H9 (cell line): Measurements from ENCODE around the gene ZFY. TPM values are rescaled to one million over a fixed set of nuclear protein-coding genes. Genes with fewer than 3 reads are reported as not detected.

Source experiments
- DNase-seq: peaks from one replicate; pipeline ENCODE4 v3.0.0-alpha.2; 2017
- H2AFZ ChIP-seq: one replicate; pipeline ENCODE4 v1.6.1; 2013; ENCODE audit warnings: mild to moderate bottlenecking, low read length, control low read depth, moderate library complexity
- H2AK5ac ChIP-seq: 2 replicates; pipeline ENCODE4 v1.6.1; 2013; ENCODE audit warnings: low read length, control low read depth, mixed read lengths; ENCODE audit not compliant: insufficient read length
- H2BK120ac ChIP-seq: one replicate; pipeline ENCODE4 v1.6.1; 2013; ENCODE audit warnings: low read depth, mild to moderate bottlenecking, low read length, control low read depth, inconsistent platforms; ENCODE audit not compliant: poor library complexity, severe bottlenecking
- H2BK12ac ChIP-seq: 2 replicates; pipeline ENCODE4 v1.6.1; 2013; ENCODE audit warnings: low read length, control low read depth, mixed read lengths, low read depth; ENCODE audit not compliant: insufficient read length
- H2BK15ac ChIP-seq: 2 replicates; pipeline ENCODE4 v1.6.1; 2013; ENCODE audit warnings: low read depth, low read length, control low read depth
- H2BK20ac ChIP-seq: one replicate; pipeline ENCODE4 v1.6.1; 2013; ENCODE audit warnings: low read depth, mild to moderate bottlenecking, low read length, control low read depth, inconsistent platforms; ENCODE audit not compliant: poor library complexity, severe bottlenecking
- H2BK5ac ChIP-seq: 2 replicates; pipeline ENCODE4 v1.6.1; 2013; ENCODE audit warnings: low read length, control low read depth, mixed read lengths; ENCODE audit not compliant: insufficient read length
- H3K14ac ChIP-seq: 2 replicates; pipeline ENCODE4 v1.6.1; 2013; ENCODE audit warnings: low read length, control low read depth; ENCODE audit not compliant: insufficient read depth
- H3K18ac ChIP-seq: 2 replicates; pipeline ENCODE4 v1.6.1; 2013; ENCODE audit warnings: low read depth, mild to moderate bottlenecking, mixed read lengths, low read length, control low read depth; ENCODE audit not compliant: insufficient read length
- H3K23ac ChIP-seq: 2 replicates; pipeline ENCODE4 v1.6.1; 2013; ENCODE audit warnings: low read length, control low read depth, mixed read lengths, low read depth; ENCODE audit not compliant: insufficient read length
- H3K23me2 ChIP-seq: 2 replicates; pipeline ENCODE4 v1.6.1; 2013; ENCODE audit warnings: low read depth, mild to moderate bottlenecking, mixed read lengths, low read length, control low read depth; ENCODE audit not compliant: insufficient read length, poor library complexity, severe bottlenecking
- H3K27ac ChIP-seq: 2 replicates; pipeline ENCODE4 v1.5.1; 2013; ENCODE audit warnings: low read length, control low read depth, mixed read lengths, low read depth; ENCODE audit not compliant: insufficient read length
- H3K27me3 ChIP-seq: 2 replicates; pipeline ENCODE4 v1.6.1; 2013; ENCODE audit warnings: low read length, control low read depth, inconsistent platforms; ENCODE audit not compliant: insufficient read depth
- H3K4ac ChIP-seq: 2 replicates; pipeline ENCODE4 v1.6.1; 2013; ENCODE audit warnings: low read depth, mild to moderate bottlenecking, control low read depth, inconsistent platforms, low read length, moderate library complexity
- H3K4me1 ChIP-seq: 2 replicates; pipeline ENCODE4 v1.6.1; 2013; ENCODE audit warnings: low read length, control low read depth, inconsistent platforms; ENCODE audit not compliant: insufficient read depth
- H3K4me2 ChIP-seq: 2 replicates; pipeline ENCODE4 v1.6.1; 2013; ENCODE audit warnings: low read length, control low read depth, mixed read lengths; ENCODE audit not compliant: insufficient read length, insufficient read depth
- H3K56ac ChIP-seq: 2 replicates; pipeline ENCODE4 v1.6.1; 2013; ENCODE audit warnings: low read depth, mild to moderate bottlenecking, mixed read lengths, low read length, control low read depth; ENCODE audit not compliant: insufficient read length
- H3K79me1 ChIP-seq: 2 replicates; pipeline ENCODE4 v1.6.1; 2013; ENCODE audit warnings: low read depth, mild to moderate bottlenecking, moderate library complexity, low read length, control low read depth, inconsistent platforms; ENCODE audit not compliant: insufficient read depth, poor library complexity, severe bottlenecking
- H3K79me2 ChIP-seq: 2 replicates; pipeline ENCODE4 v1.6.1; 2013; ENCODE audit warnings: low read length, control low read depth, inconsistent platforms; ENCODE audit not compliant: insufficient read depth
- H3K9ac ChIP-seq: 2 replicates; pipeline ENCODE4 v1.6.1; 2013; ENCODE audit warnings: low read length, control low read depth, mixed read lengths; ENCODE audit not compliant: insufficient read length; ENCODE audit errors: extremely low read depth
- H3K9me3 ChIP-seq: one replicate; pipeline ENCODE4 v1.6.1; 2013; ENCODE audit warnings: low read depth, low read length, inconsistent platforms; ENCODE audit not compliant: control insufficient read depth
- H3T11ph ChIP-seq: one replicate; pipeline ENCODE4 v1.6.1; 2013; ENCODE audit warnings: mild to moderate bottlenecking, low read length, control low read depth, inconsistent platforms
- H4K20me1 ChIP-seq: one replicate; pipeline ENCODE4 v1.6.1; 2013; ENCODE audit not compliant: control insufficient read depth, insufficient read length, insufficient read depth
- H4K5ac ChIP-seq: 2 replicates; pipeline ENCODE4 v1.6.1; 2013; ENCODE audit warnings: low read depth, mild to moderate bottlenecking, mixed read lengths, low read length, control low read depth; ENCODE audit not compliant: insufficient read length
- H4K8ac ChIP-seq: replicated peaks from 2 replicates; pipeline ENCODE4 v1.6.1; 2013; ENCODE audit warnings: low read length, control low read depth, mixed read lengths, low read depth; ENCODE audit not compliant: insufficient read length
- H4K91ac ChIP-seq: 2 replicates; pipeline ENCODE4 v1.6.1; 2013; ENCODE audit warnings: low read depth, mild to moderate bottlenecking, moderate library complexity, mixed read lengths, low read length, control low read depth; ENCODE audit not compliant: insufficient read length
- H3K27ac Mint-ChIP-seq, 3 experiments: 2 replicates in 2 of 3; 3 replicates in 1 of 3; pipeline ENCODE4 v1.8.0; 2020 to 2021; ENCODE audit warnings: mixed read lengths in 3 of 3, mild to moderate bottlenecking in 1 of 3, moderate library complexity in 1 of 3
- H3K27me3 Mint-ChIP-seq: 2 replicates; pipeline ENCODE4 v1.8.0; 2021; ENCODE audit warnings: low read depth, mild to moderate bottlenecking, moderate library complexity, mixed read lengths
- H3K36me3 Mint-ChIP-seq, 3 experiments: 2 replicates in 2 of 3; 3 replicates in 1 of 3; pipeline ENCODE4 v1.8.0; 2020 to 2021; ENCODE audit warnings: low read depth in 3 of 3, mixed read lengths in 3 of 3; ENCODE audit not compliant: insufficient read depth in 1 of 3
- H3K4me1 Mint-ChIP-seq, 2 experiments: 2 replicates each; pipeline ENCODE4 v1.8.0; 2020; ENCODE audit warnings: mixed read lengths in 2 of 2
- H3K4me3 Mint-ChIP-seq, 2 experiments: 2 replicates in 1 of 2; 3 replicates in 1 of 2; pipeline ENCODE4 v1.8.0; 2020 to 2021; ENCODE audit warnings: mild to moderate bottlenecking in 2 of 2, mixed read lengths in 2 of 2, moderate library complexity in 1 of 2
- H3K9me3 Mint-ChIP-seq, 2 experiments: 2 replicates in 1 of 2; 3 replicates in 1 of 2; pipeline ENCODE4 v1.8.0; 2020; ENCODE audit warnings: mild to moderate bottlenecking in 2 of 2, mixed read lengths in 2 of 2, moderate library complexity in 1 of 2
- CTCF ChIP-seq: fragments of 200-600 bp; sonication (generic); conservative IDR thresholded peaks from 3 replicates; pipeline ENCODE4 v1.8.0; 2021; ENCODE audit warnings: antibody characterized with exemption, mild to moderate bottlenecking
- WGBS: extraction: QIAGEN DNeasy Blood & Tissue Kit; methylation state at CpG from one replicate; pipeline ENCODE4 v1.1.7; 2013; ENCODE audit warnings: missing lambda C conversion rate, low lambda C conversion rate, mixed read lengths; ENCODE audit not compliant: insufficient read length; ENCODE audit errors: extremely low coverage; 5-methylcytosine and 5-hydroxymethylcytosine counted together
- total RNA-seq: library from RNA; stranded (reverse); gene quantifications from 2 replicates; pipeline ENCODE4 v1.2.1, GENCODE V29; 2021

The ZFY gene
- total RNA-seq, 1 experiment from 2014 or later, result not detected

- no peaks in the 10 kb centered on the region for H3K9me3 Mint-ChIP-seq
- H3K4me3 Mint-ChIP-seq, result no peak overlapping the region
- Histone ChIP-seq H4K5ac (no peak overlapping the region), H2BK12ac (no peak overlapping the region), H4K8ac (no peak overlapping the region), H3K4me2 (no peak overlapping the region), H3K4ac (no peak overlapping the region), H3K18ac (no peak overlapping the region), H3K79me2 (no peaks in the 10 kb centered on the region), H3K27me3 (no peaks in the 10 kb centered on the region), H3K56ac (no peak overlapping the region), H3T11ph (no peak overlapping the region), H3K79me1 (no peaks in the 10 kb centered on the region), H3K23me2 (no peaks in the 10 kb centered on the region), H3K14ac (no peak overlapping the region), H3K4me1 (no peaks in the 10 kb centered on the region), H3K9me3 (no peaks in the 10 kb centered on the region), H2BK120ac (no peak overlapping the region), H3K27ac (no peak overlapping the region), H4K20me1 (no peaks in the 10 kb centered on the region), H3K23ac (no peak overlapping the region), H2BK15ac (no peak overlapping the region), H2AFZ (no peak overlapping the region), H4K91ac (no peak overlapping the region), H2BK20ac (no peak overlapping the region), H2AK5ac (no peak overlapping the region), H2BK5ac (no peak overlapping the region), H3K9ac (no peak overlapping the region)
- no peak for DNase-seq
- H3K36me3 Mint-ChIP-seq, result no peaks in the 10 kb centered on the region
- no CpG with 5 or more reads among the region's 2 CpGs for WGBS
- H3K4me1 Mint-ChIP-seq, result no peaks in the 10 kb centered on the region
- no peaks in the 10 kb centered on the region for H3K27me3 Mint-ChIP-seq
- no peak overlapping the region for H3K27ac Mint-ChIP-seq
- no peak for TF ChIP-seq CTCF
Measured at GRCh38 chrY:2954735-2955134, 19.6 kb downstream of the ZFY start.
